ENCODE data around the gene PODNL1.

Gene PODNL1

DNA sequence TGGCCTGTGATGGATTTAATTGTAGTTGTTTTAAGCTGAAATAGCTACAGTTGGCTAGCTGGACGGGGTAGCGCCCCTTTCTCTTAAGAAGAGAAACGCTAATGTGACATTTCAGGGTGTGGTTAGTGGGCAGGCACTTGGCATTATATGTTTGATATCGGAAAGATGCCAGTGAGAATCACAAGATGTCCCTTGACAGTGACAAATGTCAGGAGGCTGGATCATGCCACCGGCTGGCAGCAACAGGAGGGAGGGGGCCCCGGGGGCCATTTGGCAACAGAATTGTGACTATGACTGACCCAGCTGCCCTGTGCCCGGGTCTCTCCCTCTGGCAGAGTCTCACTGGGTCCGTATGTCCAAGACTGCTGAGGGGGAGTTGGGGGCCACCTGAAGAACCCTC lies 18.8 kb upstream of the PODNL1 start:
- Histone ChIP-seq H3K36me3 (ENCODE audit: insufficient read depth, low read length) (peaks cover 84% of the 10 kb centered on the region), H3K27me3 (ENCODE audit: insufficient read depth, low read length, poor library complexity) (no peaks in the 10 kb centered on the region), H3K4me2 (ENCODE audit: insufficient read depth, low read length) (no peak overlapping the region), H3K27ac (ENCODE audit: low read length) (no peak overlapping the region), H3K79me2 (ENCODE audit: insufficient read depth, low read length) (peaks cover 33% of the 10 kb centered on the region), H2AFZ (ENCODE audit: low read depth, low read length) (no peak overlapping the region), H3K9me3 (ENCODE audit: insufficient read depth, low read length, severe bottlenecking) (no peaks in the 10 kb centered on the region), H3K4me1 (ENCODE audit: insufficient read depth, low read length) (peaks cover 15% of the 10 kb centered on the region), H3K4me3 (ENCODE audit: low read depth in 1 of 2, low read length in 2 of 2) (no peak overlapping the region), H3K9ac (ENCODE audit: low read depth, low read length) (no peak overlapping the region), H4K20me1 (ENCODE audit: insufficient read depth, low read length) (peaks cover 37% of the 10 kb centered on the region)
- DNase-seq = no peak
- TF ChIP-seq, protein P1, sequence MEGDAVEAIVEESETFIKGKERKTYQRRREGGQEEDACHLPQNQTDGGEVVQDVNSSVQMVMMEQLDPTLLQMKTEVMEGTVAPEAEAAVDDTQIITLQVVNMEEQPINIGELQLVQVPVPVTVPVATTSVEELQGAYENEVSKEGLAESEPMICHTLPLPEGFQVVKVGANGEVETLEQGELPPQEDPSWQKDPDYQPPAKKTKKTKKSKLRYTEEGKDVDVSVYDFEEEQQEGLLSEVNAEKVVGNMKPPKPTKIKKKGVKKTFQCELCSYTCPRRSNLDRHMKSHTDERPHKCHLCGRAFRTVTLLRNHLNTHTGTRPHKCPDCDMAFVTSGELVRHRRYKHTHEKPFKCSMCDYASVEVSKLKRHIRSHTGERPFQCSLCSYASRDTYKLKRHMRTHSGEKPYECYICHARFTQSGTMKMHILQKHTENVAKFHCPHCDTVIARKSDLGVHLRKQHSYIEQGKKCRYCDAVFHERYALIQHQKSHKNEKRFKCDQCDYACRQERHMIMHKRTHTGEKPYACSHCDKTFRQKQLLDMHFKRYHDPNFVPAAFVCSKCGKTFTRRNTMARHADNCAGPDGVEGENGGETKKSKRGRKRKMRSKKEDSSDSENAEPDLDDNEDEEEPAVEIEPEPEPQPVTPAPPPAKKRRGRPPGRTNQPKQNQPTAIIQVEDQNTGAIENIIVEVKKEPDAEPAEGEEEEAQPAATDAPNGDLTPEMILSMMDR (IDR thresholded peaks at IDR 0.05; ENCODE audit: borderline replicate concordance, extremely low read depth, low read length, poor library complexity, severe bottlenecking) = no peak
- no peak for TF ChIP-seq EZH2 (IDR thresholded peaks at IDR 0.05; ENCODE audit: borderline replicate concordance, low read depth, low read length, severe bottlenecking)
- ATAC-seq (ENCODE audit: insufficient read depth, low read depth) = no peak

DNA sequence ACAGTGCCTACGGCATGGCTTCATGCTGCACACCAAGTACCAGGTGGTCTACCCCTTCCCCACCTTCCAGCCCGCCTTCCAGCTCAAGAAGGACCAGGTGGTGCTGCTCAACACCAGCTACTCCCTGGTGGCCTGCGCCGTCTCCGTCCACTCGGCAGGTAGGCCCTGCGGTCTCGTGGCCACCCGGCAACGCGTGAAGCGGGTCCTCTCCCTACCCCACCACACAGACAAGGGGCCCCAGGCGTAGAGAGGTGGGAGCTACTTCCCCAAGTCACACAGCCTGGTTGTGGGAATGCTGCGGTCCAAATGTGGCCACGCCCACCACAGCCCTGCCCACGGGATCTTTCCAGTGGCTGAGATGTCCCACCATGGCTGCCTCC lies 18.1 kb upstream of the PODNL1 start:
- ATAC-seq (ENCODE audit: insufficient read depth, low read depth) (no peak), DNase-seq (no peak)
- Histone ChIP-seq H3K4me1 (ENCODE audit: insufficient read depth, low read length) (peaks cover 21% of the 10 kb centered on the region), H3K4me3 (ENCODE audit: low read depth in 1 of 2, low read length in 2 of 2) (no peak overlapping the region), H3K4me2 (ENCODE audit: insufficient read depth, low read length) (no peak overlapping the region), H3K27ac (ENCODE audit: low read length) (no peak overlapping the region), H3K9me3 (ENCODE audit: insufficient read depth, low read length, severe bottlenecking) (no peaks in the 10 kb centered on the region), H3K79me2 (ENCODE audit: insufficient read depth, low read length) (peaks cover 33% of the 10 kb centered on the region), H3K36me3 (ENCODE audit: insufficient read depth, low read length) (peaks cover 80% of the 10 kb centered on the region), H4K20me1 (ENCODE audit: insufficient read depth, low read length) (peaks cover 37% of the 10 kb centered on the region), H3K27me3 (ENCODE audit: insufficient read depth, low read length, poor library complexity) (no peaks in the 10 kb centered on the region), H3K9ac (ENCODE audit: low read depth, low read length) (no peak overlapping the region), H2AFZ (ENCODE audit: low read depth, low read length) (no peak overlapping the region)
- TF ChIP-seq, protein P1 (IDR thresholded peaks at IDR 0.05; ENCODE audit: borderline replicate concordance, extremely low read depth, low read length, poor library complexity, severe bottlenecking) = no peak
- TF ChIP-seq EZH2 (IDR thresholded peaks at IDR 0.05; ENCODE audit: borderline replicate concordance, low read depth, low read length, severe bottlenecking) = no peak

DNA sequence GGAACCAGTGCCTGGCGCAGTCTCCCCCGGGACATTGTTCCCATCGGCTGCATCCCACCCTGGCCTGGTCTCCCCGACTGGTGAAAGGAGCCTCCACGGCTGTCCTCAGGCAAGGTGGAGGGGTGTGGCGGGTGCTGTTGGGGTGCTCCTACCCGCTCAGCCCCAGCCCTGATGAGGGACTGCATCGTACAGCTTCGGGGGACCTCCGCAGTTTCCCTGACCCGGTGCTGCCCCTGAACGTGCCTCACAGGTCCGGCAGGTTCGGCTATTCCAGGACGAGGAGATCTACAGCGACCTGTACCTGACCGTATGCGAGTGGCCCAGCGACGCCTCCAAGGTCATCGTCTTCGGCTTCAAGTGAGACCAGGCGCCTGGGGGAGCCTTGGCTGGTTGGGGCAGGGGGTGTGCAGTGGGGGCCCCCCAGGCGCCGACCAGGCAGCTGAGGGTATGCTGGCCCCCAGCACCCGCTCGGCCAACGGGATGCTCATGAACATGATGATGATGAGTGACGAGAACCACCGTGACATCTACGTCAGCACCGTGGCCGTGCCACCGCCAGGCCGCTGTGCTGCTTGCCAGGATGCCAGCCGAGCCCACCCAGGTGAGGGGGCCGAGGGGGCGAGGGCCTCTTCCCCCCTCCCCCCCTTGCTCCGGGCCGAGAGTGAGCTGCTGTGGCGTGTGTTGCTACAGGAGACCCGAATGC lies 17.6 kb upstream of the PODNL1 start:
- Histone ChIP-seq H3K27ac (ENCODE audit: low read length) (no peak overlapping the region), H3K4me3 (ENCODE audit: low read depth in 1 of 2, low read length in 2 of 2) (no peak overlapping the region), H3K9me3 (ENCODE audit: insufficient read depth, low read length, severe bottlenecking) (no peaks in the 10 kb centered on the region), H2AFZ (ENCODE audit: low read depth, low read length) (no peak overlapping the region), H3K4me1 (ENCODE audit: insufficient read depth, low read length) (peaks cover 23% of the 10 kb centered on the region), H3K79me2 (ENCODE audit: insufficient read depth, low read length) (peaks cover 33% of the 10 kb centered on the region), H3K27me3 (ENCODE audit: insufficient read depth, low read length, poor library complexity) (no peaks in the 10 kb centered on the region), H3K9ac (ENCODE audit: low read depth, low read length) (no peak overlapping the region), H4K20me1 (ENCODE audit: insufficient read depth, low read length) (peaks cover 37% of the 10 kb centered on the region), H3K36me3 (ENCODE audit: insufficient read depth, low read length) (peaks cover 75% of the 10 kb centered on the region), H3K4me2 (ENCODE audit: insufficient read depth, low read length) (no peak overlapping the region)
- DNase-seq = no peak
- ATAC-seq (ENCODE audit: insufficient read depth, low read depth) = no peak
- no peak for TF ChIP-seq EZH2 (IDR thresholded peaks at IDR 0.05; ENCODE audit: borderline replicate concordance, low read depth, low read length, severe bottlenecking)

DNA sequence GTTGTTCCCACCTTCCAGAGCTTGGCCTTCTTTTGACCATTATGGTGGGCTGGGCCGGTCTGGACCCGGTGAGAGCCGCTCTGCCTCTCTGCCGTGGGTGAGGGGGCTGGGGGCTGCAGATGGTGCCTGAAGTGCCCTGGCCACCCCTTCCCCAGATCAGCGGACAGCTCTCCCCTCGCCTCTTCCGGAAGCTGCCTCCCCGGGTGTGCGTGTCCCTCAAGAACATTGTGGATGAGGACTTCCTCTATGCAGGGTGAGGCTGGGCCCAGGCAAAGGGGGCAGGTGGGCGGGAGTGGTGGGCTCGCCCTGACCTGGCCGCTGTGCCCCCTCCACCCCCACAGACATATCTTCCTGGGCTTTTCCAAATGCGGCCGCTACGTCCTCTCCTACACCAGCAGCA lies 16.0 kb upstream of the PODNL1 start:
- peaks cover 37% of the 10 kb centered on the region for H4K20me1 ChIP-seq (ENCODE audit: insufficient read depth, low read length)
- DNase-seq (no peak), ATAC-seq (ENCODE audit: insufficient read depth, low read depth) (no peak)
- peak overlapping the region; percentile 99 for H3K4me2 ChIP-seq (ENCODE audit: insufficient read depth, low read length)
- peaks cover 33% of the 10 kb centered on the region for H3K79me2 ChIP-seq (ENCODE audit: insufficient read depth, low read length)
- peak overlapping the region; percentile 77; the same call in 1 of the 2 replicates for H3K9ac ChIP-seq (ENCODE audit: low read depth, low read length)
- H2AFZ ChIP-seq (ENCODE audit: low read depth, low read length) = no peak overlapping the region
- peaks cover 60% of the 10 kb centered on the region for H3K36me3 ChIP-seq (ENCODE audit: insufficient read depth, low read length)
- TF ChIP-seq, protein P1 (IDR thresholded peaks at IDR 0.05; ENCODE audit: borderline replicate concordance, extremely low read depth, low read length, poor library complexity, severe bottlenecking) = no peak
- TF ChIP-seq EZH2 (IDR thresholded peaks at IDR 0.05; ENCODE audit: borderline replicate concordance, low read depth, low read length, severe bottlenecking) = no peak
- H3K27me3 ChIP-seq (ENCODE audit: insufficient read depth, low read length, poor library complexity) = no peaks in the 10 kb centered on the region
- peak overlapping the region in 1 of 2 experiments; percentile 83; a peak in 2 of 4 replicates for H3K4me3 ChIP-seq (ENCODE audit: low read depth in 1 of 2, low read length in 2 of 2)
- H3K4me1 ChIP-seq (ENCODE audit: insufficient read depth, low read length) = peaks cover 23% of the 10 kb centered on the region
- H3K27ac ChIP-seq (ENCODE audit: low read length) = peak overlapping the region; percentile 92
- H3K9me3 ChIP-seq (ENCODE audit: insufficient read depth, low read length, severe bottlenecking) = no peaks in the 10 kb centered on the region

Measured in DND-41 (cell line).